OCI-LY7 (cell line): ENCODE results near the gene KRTAP5-5. TPM values are rescaled to one million over a fixed set of nuclear protein-coding genes. Genes with fewer than 3 reads are reported as not detected.
"Not testable (repeated sequence)": the region's sequence is repeated elsewhere in the genome, so short reads cannot be mapped to it uniquely, and the experiment has no call there.

Experiments used
- BruUV-seq: library from RNA; stranded (reverse); fragments of 400-500 nt; replicated peaks from 2 replicates; lab custom pipeline; 2021; lab: Mats Ljungman, UMichigan
- CTCF ChIA-PET: fragments of 300-600 bp; sonication (Branson Sonifier 250); formaldehyde crosslinking; loops from one replicate; lab custom pipeline; 2022; ENCODE audit warnings: antibody characterized with exemption; ENCODE audit not compliant: unreplicated experiment; lab: Charles Lee
- POLR2A ChIA-PET: fragments of 300-600 bp; sonication (Branson Sonifier 250); formaldehyde crosslinking; loops from one replicate; lab custom pipeline; 2022; ENCODE audit warnings: antibody characterized with exemption; lab: Charles Lee
- DNase-seq: peaks from one replicate; pipeline ENCODE4 v3.0.0-alpha.2; 2015; ENCODE audit warnings: low spot score
- H2AFZ ChIP-seq: fragments of 200-600 bp; sonication (generic), shearing (Covaris generic); 2 replicates; pipeline ENCODE4 v1.6.1; 2014; ENCODE audit warnings: mild to moderate bottlenecking, antibody characterized with exemption, low read length, moderate library complexity
- H3K27ac ChIP-seq: fragments of 200-600 bp; sonication (generic); 2 replicates; pipeline ENCODE4 v1.5.1; 2014; ENCODE audit warnings: mixed run types, low read depth, mild to moderate bottlenecking, moderate library complexity, low read length, inconsistent platforms; ENCODE audit not compliant: poor library complexity, severe bottlenecking
- H3K36me3 ChIP-seq: fragments of 200-600 bp; sonication (generic); 2 replicates; pipeline ENCODE4 v1.6.1; 2014; ENCODE audit warnings: mild to moderate bottlenecking, antibody characterized with exemption, low read length, moderate library complexity, mixed read lengths; ENCODE audit not compliant: insufficient read depth
- H3K4me1 ChIP-seq: fragments of 200-600 bp; sonication (generic); 2 replicates; pipeline ENCODE4 v1.5.1; 2014; ENCODE audit warnings: mild to moderate bottlenecking, low read length; ENCODE audit not compliant: insufficient read depth, poor library complexity, severe bottlenecking
- H3K4me2 ChIP-seq: fragments of 200-600 bp; sonication (generic); 2 replicates; pipeline ENCODE4 v1.6.1; 2014; ENCODE audit warnings: mild to moderate bottlenecking, low read length
- H3K4me3 ChIP-seq: fragments of 200-600 bp; sonication (generic); 2 replicates; pipeline ENCODE4 v1.5.1; 2014; ENCODE audit warnings: mild to moderate bottlenecking, low read depth, low read length; ENCODE audit not compliant: poor library complexity, severe bottlenecking
- H3K79me2 ChIP-seq: fragments of 200-600 bp; sonication (generic); 2 replicates; pipeline ENCODE4 v1.6.1; 2016; ENCODE audit warnings: low read depth, mild to moderate bottlenecking, low read length, moderate library complexity, mixed read lengths; ENCODE audit not compliant: insufficient read depth
- H3K9me2 ChIP-seq: fragments of 200-600 bp; sonication (generic); 2 replicates; pipeline ENCODE4 v1.6.1; 2016; ENCODE audit warnings: mild to moderate bottlenecking, low read length, mixed read lengths; ENCODE audit not compliant: insufficient read depth
- H3K9me3 ChIP-seq: fragments of 200-600 bp; sonication (generic); 2 replicates; pipeline ENCODE4 v1.6.1; 2014; ENCODE audit warnings: mild to moderate bottlenecking, mixed run types, low read length, mixed read lengths
- H4K20me1 ChIP-seq: fragments of 200-600 bp; sonication (generic); 2 replicates; pipeline ENCODE4 v1.6.1; 2014; ENCODE audit warnings: mild to moderate bottlenecking, antibody characterized with exemption, low read length, moderate library complexity, mixed read lengths; ENCODE audit not compliant: insufficient read depth
- CTCF ChIP-seq: fragments of 200-600 bp; sonication (generic); conservative IDR thresholded peaks from 2 replicates; pipeline ENCODE4 v1.5.1; 2014; ENCODE audit warnings: mild to moderate bottlenecking, antibody characterized with exemption, low read length, moderate library complexity, mixed read lengths
- EZH2phosphoT487 ChIP-seq: fragments of 200-600 bp; sonication (generic); IDR thresholded peaks from 2 replicates; pipeline ENCODE4 v1.6.1; 2018; ENCODE audit warnings: low read depth, borderline replicate concordance, mild to moderate bottlenecking, mixed run types, antibody characterized with exemption, low read length, moderate library complexity, mixed read lengths
- intact Hi-C: fragments of 100-400 bp; cut with micrococcal nuclease; formaldehyde crosslinking; loops from one replicate; pipeline ENCODE4 v1.10.0; 2022; ENCODE audit not compliant: unreplicated experiment
- total RNA-seq, 2 experiments: library from RNA; depleted of rRNA in 1 of 2; stranded (reverse); fragments of >200 nt in 1 of 2; shearing (Covaris generic) in 1 of 2; gene quantifications; 2 replicates each; pipeline ENCODE4 v1.2.3, GENCODE V29; 2014 to 2022

Gene KRTAP5-5
- total RNA-seq, 2 experiments from 2014 or later = not detected

- ChIA-PET CTCF (no interaction called here), POLR2A (interaction anchor here (0.7 kb wide), 1 partner anchor 1055 kb away, joined by 3 read pairs; no protein-coding TSS in a partner anchor)
- no peaks in the 10 kb centered on the region for H4K20me1 ChIP-seq
- intact Hi-C loops = no loop called here
- H3K4me2 ChIP-seq = no peak overlapping the region
- TF ChIP-seq EZH2phosphoT487 = no peak
- no peak for TF ChIP-seq CTCF
- no peak for DNase-seq
- no peaks in the 10 kb centered on the region for H3K4me1 ChIP-seq
- no peaks in the 10 kb centered on the region for H3K79me2 ChIP-seq
- no peak overlapping the region for H2AFZ ChIP-seq
- H3K36me3 ChIP-seq = no peaks in the 10 kb centered on the region
- no peaks in the 10 kb centered on the region for H3K9me3 ChIP-seq
- no TSS peak for BruUV-seq
- H3K4me3 ChIP-seq = no peak overlapping the region
- H3K27ac ChIP-seq = no peak overlapping the region
- H3K9me2 ChIP-seq = no peaks in the 10 kb centered on the region
Observed at GRCh38 chr11:1586699-1587098, 42.9 kb upstream of the KRTAP5-5 start.

DNA sequence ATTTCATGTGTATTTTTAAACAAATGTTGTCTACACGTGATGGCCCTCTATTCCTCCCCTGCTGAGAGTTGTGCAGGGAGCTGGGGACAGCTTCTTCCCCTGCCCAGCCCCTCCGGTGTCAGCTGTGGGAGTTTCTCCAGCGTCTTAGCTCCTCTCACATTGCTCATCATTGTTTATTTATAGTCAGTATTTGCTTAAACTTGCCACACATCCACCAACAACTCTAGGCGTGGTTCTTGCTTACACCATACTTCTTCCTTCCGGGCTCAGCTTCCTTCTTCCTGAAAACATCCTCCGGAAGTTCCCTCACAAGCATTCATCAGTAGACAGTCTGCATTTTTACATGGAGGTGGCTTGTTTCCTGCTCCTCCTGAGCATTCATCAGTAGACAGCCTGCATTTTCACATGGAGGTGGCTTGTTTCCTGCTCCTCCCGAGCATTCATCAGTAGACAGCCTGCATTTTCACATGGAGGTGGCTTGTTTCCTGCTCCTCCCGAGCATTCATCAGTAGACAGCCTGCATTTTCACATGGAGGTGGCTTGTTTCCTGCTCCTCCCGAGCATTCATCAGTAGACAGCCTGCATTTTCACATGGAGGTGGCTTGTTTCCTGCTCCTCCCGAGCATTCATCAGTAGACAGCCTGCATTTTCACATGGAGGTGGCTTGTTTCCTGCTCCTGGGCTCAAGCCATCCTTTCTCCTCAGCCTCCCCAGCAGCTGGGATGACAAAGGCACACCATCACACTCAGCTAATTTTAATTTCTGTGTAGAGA lies 40.2 kb upstream of the KRTAP5-5 start:
- H3K4me2 ChIP-seq, POLR2A ChIA-PET, H3K79me2 ChIP-seq, H2AFZ ChIP-seq, H3K27ac ChIP-seq, H3K9me2 ChIP-seq, DNase-seq, H3K4me1 ChIP-seq, H3K4me3 ChIP-seq, intact Hi-C loops, H4K20me1 ChIP-seq, H3K9me3 ChIP-seq, CTCF ChIA-PET, BruUV-seq, H3K36me3 ChIP-seq: not testable (repeated sequence)

- no peak overlapping the region for H3K27ac ChIP-seq
- no peak overlapping the region for H2AFZ ChIP-seq
- DNase-seq = no peak
- H3K4me2 ChIP-seq = no peak overlapping the region
- H3K9me3 ChIP-seq = no peaks in the 10 kb centered on the region
- H3K9me2 ChIP-seq = no peaks in the 10 kb centered on the region
- intact Hi-C loops = no loop called here
- H4K20me1 ChIP-seq = no peaks in the 10 kb centered on the region
- TF ChIP-seq EZH2phosphoT487 (no peak), CTCF (no peak)
- no peaks in the 10 kb centered on the region for H3K79me2 ChIP-seq
- no TSS peak for BruUV-seq
- no peak overlapping the region for H3K4me3 ChIP-seq
- ChIA-PET POLR2A (no interaction called here), CTCF (no interaction called here)
- no peaks in the 10 kb centered on the region for H3K36me3 ChIP-seq
- no peaks in the 10 kb centered on the region for H3K4me1 ChIP-seq
Observed at GRCh38 chr11:1589996-1590395, 39.6 kb upstream of the KRTAP5-5 start.
